CMK (cell line): Measurements from ENCODE around the gene EEPD1.
"Not testable (repeated sequence)": the region's sequence is repeated elsewhere in the genome, so short reads cannot be mapped to it uniquely, and the experiment has no call there.

Experiments used
- DNase-seq: peaks from one replicate; pipeline ENCODE4 v3.0.0-alpha.2; 2010; ENCODE audit warnings: low read depth

Gene EEPD1

GRCh38 chr7:36258510-36259259 lies 105.6 kb downstream of the EEPD1 start:
- not testable (repeated sequence) for DNase-seq

GRCh38 chr7:36260481-36260880 lies 107.4 kb downstream of the EEPD1 start:
- DNase-seq, result no peak

GRCh38 chr7:36261019-36261754 lies 108.1 kb downstream of the EEPD1 start:
- DNase-seq, result no peak

DNA sequence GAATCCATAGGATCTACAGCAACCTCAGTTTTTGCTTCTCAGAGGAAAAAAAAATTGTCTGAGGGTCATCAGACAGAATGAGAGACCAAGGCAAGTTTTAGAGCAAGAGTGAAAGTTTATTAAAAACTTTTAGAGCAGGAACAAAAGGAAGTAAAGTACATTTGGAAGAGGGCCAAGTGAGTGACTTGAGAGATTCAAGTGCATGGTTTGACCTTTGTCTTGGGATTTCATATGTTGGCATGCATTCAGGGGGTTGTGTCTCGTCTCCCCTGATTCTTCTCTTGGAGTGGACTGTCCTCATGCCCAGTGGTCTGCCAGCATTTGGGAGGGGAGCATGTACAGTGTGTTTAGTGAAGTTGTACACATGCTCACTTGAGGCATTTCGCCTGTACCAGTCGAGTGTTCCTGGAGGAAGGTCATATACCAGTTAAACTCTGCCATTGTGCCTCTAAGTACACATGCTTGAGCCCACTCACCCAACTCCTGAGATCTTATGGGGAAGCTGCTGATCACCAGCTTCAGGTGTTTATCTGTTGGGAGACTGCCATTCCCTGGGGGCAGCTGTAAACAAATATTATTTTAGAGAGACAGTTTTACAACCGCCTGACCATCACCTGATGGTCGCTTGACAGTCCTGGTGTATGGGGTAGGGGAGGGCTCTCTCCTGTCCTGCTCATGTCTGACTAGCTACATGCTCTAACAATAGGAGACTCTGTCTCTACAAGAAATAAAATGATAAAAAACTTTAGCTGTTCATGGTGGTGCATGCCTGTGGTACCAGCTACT lies 109.4 kb downstream of the EEPD1 start:
- DNase-seq, result no peak

- no peak for DNase-seq
Observed at GRCh38 chr7:36263095-36263484, 110.0 kb downstream of the EEPD1 start.

- no peak for DNase-seq
Observed at GRCh38 chr7:36264123-36264801, 111.2 kb downstream of the EEPD1 start.

- DNase-seq, result no peak
Observed at GRCh38 chr7:36264913-36265516, 112.0 kb downstream of the EEPD1 start.

GRCh38 chr7:36265680-36266079 lies 112.6 kb downstream of the EEPD1 start:
- no peak for DNase-seq

- DNase-seq, result no peak
Observed at GRCh38 chr7:36266190-36266589, 113.1 kb downstream of the EEPD1 start.

DNA sequence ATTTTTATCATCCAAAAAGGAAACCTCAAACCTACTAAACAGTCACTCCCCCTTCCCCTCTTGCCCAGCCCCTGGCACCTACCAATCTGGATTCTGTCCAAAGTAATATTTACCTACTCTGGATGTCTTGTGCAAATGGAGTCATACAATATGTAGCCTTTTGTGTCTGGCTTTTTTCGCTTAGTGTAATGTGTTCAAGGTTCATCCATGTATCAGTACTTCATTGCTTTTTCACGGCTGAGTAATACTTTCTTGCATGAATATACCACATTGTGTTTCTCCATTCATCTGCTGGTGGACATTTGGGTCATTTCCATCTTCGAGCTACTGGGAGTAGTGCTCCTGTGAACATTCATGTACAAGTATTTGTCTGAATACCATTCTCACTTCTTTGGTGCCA lies 113.6 kb downstream of the EEPD1 start:
- no peak for DNase-seq

DNA sequence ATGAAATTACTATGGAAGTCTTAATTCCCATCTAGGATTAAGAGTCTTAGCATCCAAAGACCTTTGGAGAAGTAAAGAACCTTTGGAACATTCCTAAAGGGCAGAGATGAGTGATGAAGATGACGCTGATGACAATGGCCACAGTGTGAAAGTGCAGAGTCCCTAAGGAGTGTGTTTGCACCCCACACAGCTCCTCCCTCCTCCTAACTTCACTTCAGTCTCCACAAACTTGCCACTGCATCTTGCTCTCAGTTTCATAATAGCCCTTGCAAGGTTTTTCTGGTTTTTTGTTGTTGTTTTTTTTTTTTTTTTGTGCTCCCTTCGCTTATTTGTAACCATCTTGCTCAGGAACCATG lies 119.1 kb downstream of the EEPD1 start:
- no peak for DNase-seq

DNA sequence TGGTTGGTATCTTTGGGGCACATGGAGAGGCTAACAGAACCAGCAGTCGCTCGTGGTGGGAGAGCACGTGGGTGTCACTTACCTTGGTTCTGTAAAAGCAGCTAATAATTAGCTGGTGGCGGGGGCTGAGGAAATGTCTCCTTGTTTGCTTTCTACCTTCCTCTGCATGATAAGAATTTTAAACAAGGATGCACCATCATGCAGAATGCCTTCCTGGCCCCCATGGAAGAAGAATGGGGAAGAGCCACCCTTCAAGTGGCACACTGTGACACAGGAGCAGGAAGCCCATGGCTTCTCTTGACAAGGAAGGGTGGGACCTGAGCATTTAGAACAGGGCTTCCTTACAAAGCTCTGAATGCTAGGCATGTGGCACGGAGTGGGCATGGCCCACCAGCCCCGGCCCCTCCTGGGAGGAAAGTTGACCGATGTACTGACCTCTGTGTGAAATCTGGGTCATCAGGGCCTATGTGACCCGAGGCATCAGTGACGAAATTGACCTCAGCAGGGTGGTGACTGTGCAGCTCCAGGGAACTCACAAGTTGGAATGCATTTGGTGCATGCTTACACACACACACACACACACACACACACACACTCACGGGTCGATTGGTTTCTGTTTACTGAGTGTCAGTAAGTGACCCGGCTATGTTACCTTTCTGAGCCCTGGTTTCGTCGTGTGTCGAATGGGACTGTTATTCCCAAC lies 119.7 kb downstream of the EEPD1 start:
- DNase-seq, result no peak

- no peak for DNase-seq
Observed at GRCh38 chr7:36273836-36274235, 120.8 kb downstream of the EEPD1 start.

GRCh38 chr7:36275735-36276284 lies 122.8 kb downstream of the EEPD1 start:
- DNase-seq, result no peak

- no peak for DNase-seq
Observed at GRCh38 chr7:36276428-36277248, 123.6 kb downstream of the EEPD1 start.

GRCh38 chr7:36277249-36277542 lies 124.1 kb downstream of the EEPD1 start:
- DNase-seq, result no peak

- DNase-seq, result no peak
Observed at GRCh38 chr7:36278069-36278619, 125.1 kb downstream of the EEPD1 start.

- DNase-seq, result no peak
Observed at GRCh38 chr7:36278620-36279172, 125.6 kb downstream of the EEPD1 start.

DNA sequence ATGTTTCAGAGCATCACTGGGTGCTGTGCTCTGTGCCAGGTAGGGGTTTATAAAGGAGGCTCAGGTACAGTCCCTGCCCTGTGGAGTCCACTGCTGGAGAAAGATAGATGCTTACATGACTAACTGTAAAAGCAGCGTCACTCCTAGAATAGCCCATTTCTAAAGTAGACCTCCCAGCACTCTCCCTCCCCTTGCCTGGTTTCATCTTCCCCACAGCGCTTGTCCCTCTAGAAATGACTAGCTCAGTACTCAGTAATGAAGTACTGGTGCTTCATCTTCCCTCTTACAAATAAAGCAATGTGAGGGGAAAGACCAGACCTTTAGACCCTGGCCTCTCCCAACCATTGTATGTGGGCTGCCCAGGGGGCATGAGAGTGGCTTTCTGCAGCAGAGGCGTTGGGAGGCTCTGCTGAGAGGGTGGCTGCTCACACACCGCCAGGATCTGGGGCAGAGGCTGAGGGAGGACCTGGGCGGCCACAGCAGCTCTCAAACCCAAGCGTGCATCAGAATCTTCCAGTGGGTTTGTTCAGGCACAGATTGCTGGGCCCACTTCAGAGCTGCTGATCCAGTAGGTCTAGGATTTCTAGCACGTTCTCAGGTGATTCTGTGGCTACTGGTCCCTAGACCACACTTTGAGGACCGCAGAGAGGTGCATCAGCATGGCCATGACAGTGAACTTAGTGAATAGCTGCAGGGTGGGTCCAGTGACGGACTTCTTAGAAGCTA lies 126.3 kb downstream of the EEPD1 start:
- no peak for DNase-seq
